Prostate gland (tissue), 2 donors: ENCODE measurements around the gene NSD2.
"Not testable (repeated sequence)": the region's sequence is repeated elsewhere in the genome, so short reads cannot be mapped to it uniquely, and the experiment has no call there.

ENCODE experiments used
- CTCF ChIP-seq, 4 experiments: fragments of 200-600 bp in 2 of 4; fragments of 450-650 bp in 2 of 4; sonication (generic) in 2 of 4; IDR thresholded peaks; 1 replicate in 3 of 4; 2 replicates in 1 of 4; pipeline ENCODE4 v1.5.1; 2016 to 2019; ENCODE audit warnings: antibody characterized with exemption in 4 of 4, mild to moderate bottlenecking in 2 of 4, moderate library complexity in 2 of 4
- POLR2A ChIP-seq: fragments of 450-650 bp; IDR thresholded peaks from one replicate; pipeline ENCODE4 v1.6.1; 2016; ENCODE audit warnings: antibody characterized with exemption, mild to moderate bottlenecking
- POLR2AphosphoS5 ChIP-seq: sonication (generic); formaldehyde crosslinking; IDR thresholded peaks from one replicate; pipeline ENCODE4 v1.6.1; 2017; ENCODE audit warnings: antibody characterized with exemption

DNA sequence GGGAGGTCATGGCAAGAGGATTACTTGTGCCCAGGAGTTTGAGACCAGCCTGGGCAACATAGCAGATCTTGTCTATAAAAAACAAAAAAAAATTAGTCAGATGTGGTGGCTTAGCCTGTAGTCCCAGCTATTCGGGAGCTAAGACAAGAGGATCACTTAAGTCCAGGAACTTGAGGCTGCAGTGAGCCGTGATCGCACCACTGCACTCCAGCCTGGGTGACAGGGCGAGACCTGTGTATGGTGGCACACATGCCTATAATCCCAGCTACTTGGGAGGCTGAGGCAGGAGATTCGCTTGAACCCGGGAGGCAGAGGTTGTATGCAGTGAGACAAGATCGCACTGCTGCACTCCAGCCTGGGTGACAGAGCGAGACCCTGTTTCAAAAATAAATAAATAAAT lies 35.4 kb upstream of the NSD2 start:
- TF ChIP-seq CTCF (IDR thresholded peaks at IDR 0.05); POLR2A; POLR2AphosphoS5: not testable (repeated sequence)
